ENCODE measurements around the gene IER2.
A peak's percentile ranks its signal among the peaks of the same experiment; 100 is the strongest.
"Not testable (repeated sequence)": the region's sequence is repeated elsewhere in the genome, so short reads cannot be mapped to it uniquely, and the experiment has no call there.

Gene IER2

DNA sequence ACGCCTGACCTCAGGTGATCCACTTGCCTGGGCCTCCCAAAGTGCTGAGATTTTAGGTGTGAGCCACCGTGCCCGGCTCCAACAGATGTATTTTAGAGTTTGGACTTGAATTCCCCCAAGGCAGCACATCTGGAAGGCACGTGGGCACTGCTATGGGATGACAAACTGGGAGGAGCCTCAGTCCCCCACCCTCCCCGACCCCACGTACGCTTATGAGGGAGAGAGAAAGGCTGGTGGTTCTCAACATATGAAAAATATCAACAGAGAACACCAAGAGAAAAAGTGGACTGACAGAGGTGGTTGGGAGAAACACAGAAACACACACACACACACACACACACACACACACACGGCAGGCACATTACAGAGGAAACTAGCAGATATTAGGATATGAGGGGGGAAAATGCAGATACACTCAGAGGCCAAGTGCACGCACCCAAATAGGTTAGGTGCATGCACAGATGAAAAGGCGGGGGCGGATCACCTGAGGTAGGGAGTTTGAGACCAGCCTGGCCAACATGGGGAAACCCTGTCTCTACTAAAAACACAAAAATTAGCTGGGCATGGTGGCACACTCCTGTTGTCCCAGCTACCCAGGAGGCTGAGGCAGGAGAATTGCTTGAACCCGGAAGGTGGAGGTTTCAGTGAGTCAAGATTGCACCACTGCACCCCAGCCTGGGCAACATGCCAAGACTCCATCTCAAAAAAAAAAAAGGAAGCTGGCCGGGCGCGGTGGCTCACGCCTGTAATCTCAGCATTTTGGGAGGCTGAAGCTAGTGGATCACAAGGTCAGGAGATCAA lies 3.2 kb upstream of the IER2 start:
- H3K4me3 ChIP-seq (ENCODE audit: low read length), result no peak overlapping the region
- DNase-seq (ENCODE audit: low read depth), result peak; percentile 67
- TF ChIP-seq, protein P1, sequence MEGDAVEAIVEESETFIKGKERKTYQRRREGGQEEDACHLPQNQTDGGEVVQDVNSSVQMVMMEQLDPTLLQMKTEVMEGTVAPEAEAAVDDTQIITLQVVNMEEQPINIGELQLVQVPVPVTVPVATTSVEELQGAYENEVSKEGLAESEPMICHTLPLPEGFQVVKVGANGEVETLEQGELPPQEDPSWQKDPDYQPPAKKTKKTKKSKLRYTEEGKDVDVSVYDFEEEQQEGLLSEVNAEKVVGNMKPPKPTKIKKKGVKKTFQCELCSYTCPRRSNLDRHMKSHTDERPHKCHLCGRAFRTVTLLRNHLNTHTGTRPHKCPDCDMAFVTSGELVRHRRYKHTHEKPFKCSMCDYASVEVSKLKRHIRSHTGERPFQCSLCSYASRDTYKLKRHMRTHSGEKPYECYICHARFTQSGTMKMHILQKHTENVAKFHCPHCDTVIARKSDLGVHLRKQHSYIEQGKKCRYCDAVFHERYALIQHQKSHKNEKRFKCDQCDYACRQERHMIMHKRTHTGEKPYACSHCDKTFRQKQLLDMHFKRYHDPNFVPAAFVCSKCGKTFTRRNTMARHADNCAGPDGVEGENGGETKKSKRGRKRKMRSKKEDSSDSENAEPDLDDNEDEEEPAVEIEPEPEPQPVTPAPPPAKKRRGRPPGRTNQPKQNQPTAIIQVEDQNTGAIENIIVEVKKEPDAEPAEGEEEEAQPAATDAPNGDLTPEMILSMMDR (IDR thresholded peaks at IDR 0.05; ENCODE audit: insufficient read depth, low read depth, low read length, missing control alignments), result no peak

DNA sequence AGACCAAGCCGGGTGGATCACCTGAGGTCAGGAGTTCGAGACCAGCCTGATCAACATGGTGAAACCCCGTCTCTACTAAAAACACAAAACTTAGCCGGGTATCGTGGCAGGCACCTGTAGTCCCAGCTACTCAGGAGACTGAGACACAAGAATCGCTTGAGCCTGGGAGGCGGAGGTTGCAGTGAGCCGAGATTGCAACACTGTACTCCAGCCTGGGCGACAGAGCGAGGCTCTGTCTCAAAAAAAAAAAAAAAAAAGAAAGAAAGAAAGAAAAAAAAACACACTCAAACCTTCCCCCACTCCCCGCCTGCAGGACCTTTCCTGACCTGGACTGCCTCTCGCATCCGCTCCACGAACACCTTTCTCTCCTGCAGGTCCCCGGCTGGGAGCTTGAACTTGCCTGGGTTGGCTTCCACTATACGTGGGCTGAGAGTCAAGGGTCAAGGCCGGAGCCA lies 1.0 kb upstream of the IER2 start:
- not testable (repeated sequence) for DNase-seq (ENCODE audit: low read depth)
- H3K4me3 ChIP-seq (ENCODE audit: low read length), result peak overlapping the region; percentile 92

GRCh38 chr19:13149628-13150186 lies 504 bp upstream of the IER2 start:
- peak; percentile 38 for DNase-seq (ENCODE audit: low read depth)
- TF ChIP-seq, protein P1 (IDR thresholded peaks at IDR 0.05; ENCODE audit: insufficient read depth, low read depth, low read length, missing control alignments), result no peak
- H3K4me3 ChIP-seq (ENCODE audit: low read length), result peak overlapping the region; percentile 92

DNA sequence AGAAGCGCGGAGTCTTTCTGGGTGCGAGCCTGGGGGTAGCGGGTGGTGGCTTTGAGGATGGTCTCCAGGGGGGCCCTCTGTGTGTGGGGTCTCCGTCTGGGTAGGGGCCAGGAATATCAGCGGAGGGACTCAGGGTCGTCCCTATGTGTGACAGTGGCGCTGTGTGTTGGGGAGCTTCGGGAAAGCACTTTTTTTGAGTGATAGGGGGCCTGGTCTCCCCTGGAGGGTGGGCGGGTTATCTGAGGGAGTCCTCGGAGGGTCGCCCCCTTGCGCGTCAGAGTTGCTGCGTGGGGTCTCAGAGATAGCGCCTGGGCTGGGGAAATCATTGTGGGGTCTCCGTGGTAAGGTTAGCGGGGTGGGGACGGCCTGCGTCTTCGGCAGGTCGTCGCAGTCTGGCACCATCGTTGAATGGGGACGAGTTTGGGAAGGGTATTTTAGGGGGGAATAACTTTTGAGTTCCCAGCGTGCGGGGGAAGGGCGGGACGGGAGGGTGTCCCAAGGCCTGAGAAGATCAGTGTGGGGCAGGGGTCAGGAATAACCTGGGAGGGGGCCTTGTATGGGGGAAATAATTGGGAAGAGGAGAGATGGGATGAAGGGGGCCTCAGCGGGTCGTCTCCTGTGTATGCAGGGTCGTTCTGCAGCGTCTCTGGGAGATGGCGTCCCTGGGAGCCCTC lies 857 bp downstream of the IER2 start:
- TF ChIP-seq, protein P1 (IDR thresholded peaks at IDR 0.05; ENCODE audit: insufficient read depth, low read depth, low read length, missing control alignments), result no peak
- H3K4me3 ChIP-seq (ENCODE audit: low read length), result peak overlapping the region; percentile 92
- no peak for DNase-seq (ENCODE audit: low read depth)

DNA sequence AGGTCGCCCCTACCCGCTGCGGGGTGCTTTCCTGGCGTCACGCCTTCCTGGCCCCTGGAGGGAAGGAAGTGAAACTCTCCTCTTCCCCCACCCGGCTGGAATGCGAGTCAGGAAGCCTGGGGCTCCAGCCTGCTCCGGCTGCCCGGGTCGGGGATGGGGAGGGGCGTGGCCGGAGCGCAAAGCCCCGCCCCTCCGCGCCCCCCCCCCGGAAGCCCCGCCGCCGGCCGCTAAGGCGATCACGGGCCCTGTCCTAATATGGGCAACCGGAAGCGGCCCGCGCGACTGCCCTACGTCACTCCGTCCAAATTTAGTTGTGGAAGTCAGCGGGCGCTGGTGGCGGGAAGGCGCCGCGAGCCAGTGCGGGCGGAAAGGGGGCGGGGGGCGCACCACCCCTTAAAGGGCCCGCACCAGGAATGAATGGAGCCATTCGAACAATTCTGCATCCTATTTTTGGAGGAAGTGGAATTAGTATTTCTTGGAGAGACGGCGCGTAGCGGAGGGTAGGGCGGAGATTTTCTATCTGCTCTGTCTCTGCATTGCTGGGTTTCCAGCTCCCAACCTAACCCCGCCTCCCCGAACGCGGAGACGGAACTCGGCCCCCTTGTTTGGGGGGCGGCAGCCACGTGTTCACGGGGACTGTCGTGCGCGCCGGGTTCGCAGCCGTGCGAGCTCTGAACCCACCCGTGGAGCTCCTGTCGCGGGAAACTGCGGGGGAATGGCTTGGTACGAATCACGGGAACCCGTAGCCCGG lies 1.6 kb downstream of the IER2 start:
- H3K4me3 ChIP-seq (ENCODE audit: low read length), result peak overlapping the region; percentile 92
- peak; percentile 97 for DNase-seq (ENCODE audit: low read depth)
- TF ChIP-seq, protein P1 (IDR thresholded peaks at IDR 0.05; ENCODE audit: insufficient read depth, low read depth, low read length, missing control alignments), result peak; percentile 22

DNA sequence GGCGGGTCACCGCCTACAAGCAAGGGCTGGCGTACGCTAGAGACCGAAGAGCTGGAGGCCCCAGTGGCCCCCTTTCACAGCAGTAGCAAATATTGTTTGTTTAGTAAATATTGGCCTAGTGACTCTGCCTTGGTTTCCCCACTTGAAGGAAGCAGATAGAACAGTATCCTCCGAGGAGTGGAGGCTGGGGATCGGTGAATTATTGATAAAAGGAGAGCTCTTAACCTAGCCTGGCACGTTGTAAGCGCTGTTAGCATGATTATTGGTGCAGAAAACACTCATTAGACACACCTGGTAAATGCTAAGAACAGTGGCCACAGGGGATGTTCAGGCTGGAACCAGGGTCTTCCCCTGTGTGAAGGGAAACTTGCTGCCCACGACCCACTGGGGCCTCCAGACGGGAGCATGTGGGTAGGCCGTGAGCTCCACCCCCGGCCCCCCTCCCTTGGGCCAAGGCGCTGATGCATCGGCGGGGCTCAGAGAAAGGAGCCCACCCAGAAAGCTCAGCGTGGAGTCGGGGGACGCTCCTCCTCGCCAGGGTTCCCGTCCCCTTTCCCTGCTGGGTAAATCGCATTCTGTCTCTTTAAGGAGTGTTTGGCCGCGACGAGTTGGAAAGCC lies 2.3 kb downstream of the IER2 start:
- no peak for DNase-seq (ENCODE audit: low read depth)
- TF ChIP-seq, protein P1 (IDR thresholded peaks at IDR 0.05; ENCODE audit: insufficient read depth, low read depth, low read length, missing control alignments), result no peak
- peak overlapping the region; percentile 84 for H3K4me3 ChIP-seq (ENCODE audit: low read length)

Measured in epithelial cell of esophagus (primary cell).